PC-3 (cell line): ENCODE data around the gene NRSN2.

Source experiments
- CTCF ChIP-seq: fragments of 300-600 bp; sonication (generic); conservative IDR thresholded peaks from 2 replicates; pipeline ENCODE4 v1.5.1; 2017; ENCODE audit warnings: antibody characterized with exemption, low read depth, mild to moderate bottlenecking, low read length
- EZH2 ChIP-seq: fragments of 300-600 bp; sonication (generic); IDR thresholded peaks from one replicate; pipeline ENCODE4 v1.6.1; 2017; ENCODE audit warnings: antibody characterized with exemption, mild to moderate bottlenecking, low read length; ENCODE audit not compliant: unreplicated experiment

GRCh38 chr20:328975-329695 is 17.8 kb upstream of the NRSN2 start:
- TF ChIP-seq CTCF (no peak), EZH2 (no peak)
